GM12878 (cell line): Measurements from ENCODE around the gene SMYD5.

Experiments used
- CTCF ChIP-seq, 3 experiments: IDR thresholded peaks in 2 of 3; conservative IDR thresholded peaks in 1 of 3; 2 replicates each; pipeline ENCODE4 v1.5.1; 2011; ENCODE audit warnings: low read depth in 3 of 3, low read length in 3 of 3, mild to moderate bottlenecking in 3 of 3, control low read depth in 2 of 3, moderate library complexity in 2 of 3, inconsistent platforms in 1 of 3, mixed read lengths in 1 of 3; ENCODE audit not compliant: control insufficient read depth in 2 of 3, insufficient read depth in 1 of 3; ENCODE audit errors: extremely low read depth in 1 of 3
- EGR1 ChIP-seq, 2 experiments: IDR thresholded peaks; 1 replicate in 1 of 2; 2 replicates in 1 of 2; pipeline ENCODE4 v1.6.1; 2011 to 2012; ENCODE audit warnings: low read depth in 2 of 2, low read length in 2 of 2, borderline replicate concordance in 1 of 2, mild to moderate bottlenecking in 1 of 2, moderate library complexity in 1 of 2
- ELK1 ChIP-seq: IDR thresholded peaks from 2 replicates; pipeline ENCODE4 v1.6.1; 2012; ENCODE audit warnings: low read depth, low read length, improper control_type of control experiment
- EP300 ChIP-seq, 2 experiments: fragments of 150-350 bp in 1 of 2; IDR thresholded peaks; 2 replicates each; pipeline ENCODE4 v1.6.1; 2011 to 2012; ENCODE audit warnings: low read depth in 2 of 2, low read length in 2 of 2, borderline replicate concordance in 1 of 2, improper control_type of control experiment in 1 of 2, inconsistent platforms in 1 of 2; ENCODE audit not compliant: control insufficient read depth in 1 of 2
- EZH2 ChIP-seq: IDR thresholded peaks from 2 replicates; pipeline ENCODE4 v1.6.1; 2012; ENCODE audit warnings: low read depth, mild to moderate bottlenecking, control low read depth, inconsistent platforms, low read length, borderline replicate concordance; ENCODE audit not compliant: control insufficient read depth
- POLR2A ChIP-seq: IDR thresholded peaks from 2 replicates; pipeline ENCODE4 v1.6.1; 2011; ENCODE audit warnings: low read depth, mild to moderate bottlenecking, low read length
- POLR2AphosphoS2 ChIP-seq: IDR thresholded peaks from 2 replicates; pipeline ENCODE4 v1.6.1; 2011; ENCODE audit warnings: low read depth, mild to moderate bottlenecking, low read length, improper control_type of control experiment, moderate library complexity
- RFX5 ChIP-seq: IDR thresholded peaks from 2 replicates; pipeline ENCODE4 v1.6.1; 2011; ENCODE audit warnings: low read depth, low read length, improper control_type of control experiment
- ZNF274 ChIP-seq: IDR thresholded peaks from one replicate; pipeline ENCODE4 v1.8.0; 2011; ENCODE audit not compliant: insufficient read length, insufficient read depth

GRCh38 chr2:73210696-73211095, 3.3 kb upstream of the SMYD5 start:
- TF ChIP-seq RFX5 (no peak), CTCF (IDR thresholded peaks at IDR 0.05 in 2 of 3, conservative IDR thresholded peaks at IDR 0.05 in 1 of 3; ENCODE audit: control insufficient read depth in 2 of 3, extremely low read depth in 1 of 3, insufficient read depth in 1 of 3, low read depth in 3 of 3, low read length in 3 of 3) (no peak), EGR1 (IDR thresholded peaks at IDR 0.05; ENCODE audit: borderline replicate concordance in 1 of 2, low read depth in 2 of 2, low read length in 2 of 2) (no peak), ELK1 (no peak), EZH2 (no peak), POLR2A (no peak), ZNF274 (no peak), POLR2AphosphoS2 (no peak), EP300 (IDR thresholded peaks at IDR 0.05; ENCODE audit: borderline replicate concordance in 1 of 2, control insufficient read depth in 1 of 2, low read depth in 2 of 2, low read length in 2 of 2) (no peak)
